ENCODE measurements around the gene PRKN.

PRKN gene

GRCh38 chr6:161557333-161558107 is 1170.0 kb downstream of the PRKN start:
- DNase-seq: no peak

- no peak for DNase-seq
Measured at GRCh38 chr6:161554883-161555282, 1172.7 kb downstream of the PRKN start.

GRCh38 chr6:161549977-161550655 is 1177.5 kb downstream of the PRKN start:
- DNase-seq: no peak

GRCh38 chr6:161548713-161549296 is 1178.8 kb downstream of the PRKN start:
- no peak for DNase-seq

GRCh38 chr6:161547617-161548016 is 1179.9 kb downstream of the PRKN start:
- DNase-seq: no peak

- DNase-seq: no peak
Measured at GRCh38 chr6:161546632-161547031, 1180.9 kb downstream of the PRKN start.

- DNase-seq: no peak
Measured at GRCh38 chr6:161545741-161546140, 1181.8 kb downstream of the PRKN start.

GRCh38 chr6:161544801-161545480 is 1182.6 kb downstream of the PRKN start:
- DNase-seq: no peak

GRCh38 chr6:161543684-161544309 is 1183.8 kb downstream of the PRKN start:
- DNase-seq: no peak

- no peak for DNase-seq
Measured at GRCh38 chr6:161542346-161542980, 1185.1 kb downstream of the PRKN start.

- DNase-seq: no peak
Measured at GRCh38 chr6:161540532-161540931, 1187.0 kb downstream of the PRKN start.

- no peak for DNase-seq
Measured at GRCh38 chr6:161536224-161536630, 1191.3 kb downstream of the PRKN start.

- no peak for DNase-seq
Measured at GRCh38 chr6:161534264-161534873, 1193.2 kb downstream of the PRKN start.

GRCh38 chr6:161533266-161533665 is 1194.3 kb downstream of the PRKN start:
- no peak for DNase-seq

GRCh38 chr6:161532536-161532935 is 1195.0 kb downstream of the PRKN start:
- no peak for DNase-seq

- no peak for DNase-seq
Measured at GRCh38 chr6:161526794-161527193, 1200.8 kb downstream of the PRKN start.

GRCh38 chr6:161523362-161523761 is 1204.2 kb downstream of the PRKN start:
- no peak for DNase-seq

- DNase-seq: no peak
Measured at GRCh38 chr6:161522276-161522675, 1205.3 kb downstream of the PRKN start.

GRCh38 chr6:161511447-161512095 is 1216.0 kb downstream of the PRKN start:
- no peak for DNase-seq

- DNase-seq: no peak
Measured at GRCh38 chr6:161508341-161508740, 1219.2 kb downstream of the PRKN start.

- no peak for DNase-seq
Measured at GRCh38 chr6:161507375-161507774, 1220.2 kb downstream of the PRKN start.

- DNase-seq: no peak
Measured at GRCh38 chr6:161503570-161503969, 1224.0 kb downstream of the PRKN start.
